ENCODE measurements around the gene PTER.

Gene PTER

DNA sequence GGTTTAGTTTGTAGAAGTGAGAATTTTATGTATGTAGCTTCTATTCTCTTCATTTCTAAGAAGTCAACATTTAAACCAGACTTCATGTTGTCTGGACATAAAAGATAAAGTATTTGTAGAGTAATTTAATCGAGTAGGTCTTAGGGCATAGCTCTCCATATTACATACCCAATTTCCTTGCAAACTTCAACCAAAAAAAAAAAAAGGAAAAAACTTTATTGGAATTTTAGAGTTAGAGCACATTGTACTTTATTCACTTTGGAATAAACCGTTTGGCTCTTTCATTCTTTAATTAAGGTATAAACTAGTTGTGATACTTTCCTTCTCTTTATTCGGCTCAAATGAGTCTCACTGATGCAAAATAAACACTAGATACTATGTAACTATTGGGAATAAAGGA lies 36.0 kb downstream of the PTER start:
- no peak for DNase-seq

DNA sequence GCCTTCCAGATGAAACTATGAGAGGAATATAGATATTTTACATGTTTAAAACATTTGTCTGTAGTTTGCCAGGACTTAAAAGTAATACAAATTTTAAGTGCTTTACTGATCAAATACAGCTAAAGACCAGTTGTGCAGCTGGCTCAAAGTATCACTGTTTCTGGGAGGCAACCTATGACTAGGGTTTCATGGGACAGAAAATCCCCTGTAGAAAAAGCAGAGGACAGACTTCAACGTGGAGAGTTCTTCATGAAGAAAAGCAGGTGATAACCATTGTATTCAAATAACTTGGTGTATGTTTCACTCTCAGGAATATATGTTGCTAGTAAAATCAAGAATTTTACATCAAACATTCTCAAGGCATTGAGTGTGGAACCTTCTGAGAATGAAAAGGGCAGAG lies 40.9 kb downstream of the PTER start:
- no peak for DNase-seq

DNA sequence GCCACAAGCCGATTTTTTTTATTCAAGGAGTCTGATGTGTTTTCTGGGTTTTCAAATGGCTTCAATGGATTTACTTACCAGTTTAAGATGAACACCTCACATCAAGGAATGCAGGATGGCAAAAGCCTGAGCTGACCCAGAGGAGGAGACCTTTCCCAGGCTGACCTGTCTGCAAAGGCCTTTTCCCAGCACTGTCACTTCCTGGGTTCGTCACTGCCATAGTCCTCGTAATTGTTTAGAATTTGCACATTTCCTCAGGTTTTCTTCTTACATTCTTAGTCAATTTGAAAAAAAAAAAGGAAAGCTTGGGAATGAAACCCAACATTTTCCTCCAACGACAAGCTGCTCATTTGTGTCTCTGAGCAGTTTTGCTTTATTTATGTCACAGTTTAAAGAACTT lies 42.0 kb downstream of the PTER start:
- DNase-seq = no peak

DNA sequence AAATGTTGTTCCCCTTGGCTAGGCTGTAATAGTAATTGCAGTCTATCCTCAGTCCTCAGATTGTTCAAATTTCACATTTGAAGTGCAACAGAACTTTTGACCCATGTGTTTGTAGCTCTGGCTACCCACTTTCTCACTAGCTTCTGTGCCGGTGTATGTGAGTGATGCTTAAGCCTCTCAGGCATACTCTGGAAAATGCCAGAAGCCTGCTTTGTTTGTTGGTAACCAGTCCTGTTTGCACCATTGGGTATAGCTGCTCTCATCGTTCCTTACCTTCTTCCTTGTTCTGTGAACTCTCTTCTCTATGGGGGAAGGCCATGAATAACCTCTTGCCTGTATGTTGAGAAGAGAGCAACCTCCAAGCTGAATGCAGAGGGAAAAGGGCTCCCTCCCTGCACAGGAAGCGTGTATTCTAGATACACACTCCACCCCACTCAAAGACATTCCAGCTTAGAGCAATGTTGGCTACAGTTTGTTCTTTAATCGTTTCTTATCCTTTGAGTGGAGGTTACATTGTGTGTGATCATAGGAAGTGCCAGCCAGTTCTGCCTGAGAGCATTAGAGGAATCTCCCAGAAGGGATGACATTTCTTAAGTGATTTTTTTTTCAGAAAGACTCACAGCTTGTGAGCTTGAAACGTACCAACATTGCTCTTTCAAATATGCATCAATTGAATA lies 44.4 kb downstream of the PTER start:
- no peak for DNase-seq

DNA sequence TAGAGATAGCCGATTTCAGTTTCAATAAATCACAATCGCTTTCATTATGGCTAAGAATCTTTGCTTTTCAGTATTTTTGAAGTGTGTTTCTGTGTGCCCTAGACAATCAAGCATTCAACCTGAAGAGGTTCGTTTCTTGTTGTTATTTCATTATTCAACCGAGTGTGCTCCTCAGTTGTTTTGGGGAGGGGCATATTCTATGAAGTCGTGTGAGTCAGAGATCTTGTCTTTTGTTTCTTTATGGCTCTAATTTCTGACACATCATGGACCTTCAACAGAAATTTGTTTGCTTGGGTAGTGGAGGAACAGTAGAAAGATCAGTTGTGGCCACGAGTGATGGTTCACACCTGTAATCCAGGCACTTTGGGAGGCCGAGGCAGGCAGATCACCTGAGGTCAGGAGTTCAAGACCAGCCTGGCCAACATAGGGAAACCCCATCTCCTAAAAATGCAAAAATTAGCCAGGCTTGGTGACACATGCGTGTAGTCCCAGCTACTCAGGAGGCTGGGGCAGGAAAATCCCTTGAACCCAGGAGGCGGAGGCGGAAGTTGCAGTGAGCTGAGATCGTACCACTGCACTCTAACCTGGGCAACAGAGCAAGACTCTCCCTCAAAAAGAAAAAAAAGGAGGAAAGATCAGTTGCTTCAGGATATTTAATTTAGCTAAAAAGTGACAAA lies 46.6 kb downstream of the PTER start:
- no peak for DNase-seq

DNA sequence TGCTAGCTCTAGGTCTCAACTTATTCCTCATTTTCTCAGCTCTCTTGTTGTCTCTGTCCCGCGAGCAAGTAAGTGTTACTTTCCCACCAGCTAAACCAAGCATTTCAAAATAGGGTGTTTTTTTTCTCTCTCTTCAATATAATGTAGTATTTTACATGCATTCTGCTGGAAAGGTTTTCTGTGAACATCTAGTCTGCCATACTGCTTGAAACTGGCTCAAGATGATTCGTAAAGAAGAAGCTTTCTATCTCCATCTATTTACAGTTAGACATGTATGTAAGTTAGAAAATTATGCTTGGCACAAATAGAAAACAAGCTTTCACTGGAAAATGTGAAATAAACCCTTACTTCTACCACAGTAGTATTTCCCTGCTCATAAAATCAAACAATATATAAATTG lies 53.7 kb downstream of the PTER start:
- no peak for DNase-seq

DNA sequence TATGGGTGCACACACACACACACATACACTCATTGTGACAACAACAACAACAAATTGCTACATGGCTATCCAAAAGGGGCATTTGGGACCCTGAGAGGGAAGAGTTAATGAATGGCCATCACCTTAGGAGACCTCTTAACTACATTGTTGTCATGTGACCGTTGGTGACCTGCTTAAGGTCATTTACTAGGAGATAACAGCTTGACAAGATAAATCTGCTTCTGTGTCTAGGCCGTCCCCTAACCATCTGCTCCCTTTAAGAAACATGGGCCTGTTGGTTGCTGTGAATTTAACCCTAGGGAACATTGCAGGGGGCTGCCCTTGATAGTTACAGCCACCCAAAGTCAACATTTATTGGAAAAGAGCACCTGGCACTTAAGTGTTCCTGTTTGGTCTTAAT lies 55.1 kb downstream of the PTER start:
- DNase-seq = no peak

DNA sequence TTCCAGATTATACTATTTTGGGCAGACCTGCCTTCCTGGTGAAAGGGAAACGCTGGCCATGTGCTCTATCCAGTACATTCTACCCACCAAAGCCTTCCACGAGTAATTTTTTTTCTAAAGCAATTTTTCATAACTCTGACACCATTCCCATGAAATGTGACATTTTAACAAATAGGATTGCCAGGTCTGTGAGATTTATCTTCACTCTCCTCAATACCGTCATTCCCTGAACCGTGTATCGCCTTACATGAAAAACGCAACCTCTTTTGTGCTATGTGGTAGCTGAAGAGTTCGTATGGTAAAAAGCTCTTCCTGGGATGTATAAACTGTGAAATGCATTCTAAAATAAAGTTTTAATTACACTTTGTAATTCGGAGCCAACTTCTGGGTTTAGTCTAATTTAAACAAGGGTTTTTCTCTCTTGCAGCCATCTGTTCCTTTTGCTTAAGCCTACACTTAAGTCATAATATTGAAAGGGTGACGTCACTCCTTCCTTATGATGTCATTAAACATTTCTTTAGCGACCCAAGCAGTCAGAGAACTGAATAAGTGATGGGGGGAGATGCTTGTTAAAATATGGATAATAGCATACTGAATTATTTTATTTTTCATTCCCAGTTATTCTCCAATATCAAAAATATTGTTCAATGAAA lies 57.2 kb downstream of the PTER start:
- no peak for DNase-seq

DNA sequence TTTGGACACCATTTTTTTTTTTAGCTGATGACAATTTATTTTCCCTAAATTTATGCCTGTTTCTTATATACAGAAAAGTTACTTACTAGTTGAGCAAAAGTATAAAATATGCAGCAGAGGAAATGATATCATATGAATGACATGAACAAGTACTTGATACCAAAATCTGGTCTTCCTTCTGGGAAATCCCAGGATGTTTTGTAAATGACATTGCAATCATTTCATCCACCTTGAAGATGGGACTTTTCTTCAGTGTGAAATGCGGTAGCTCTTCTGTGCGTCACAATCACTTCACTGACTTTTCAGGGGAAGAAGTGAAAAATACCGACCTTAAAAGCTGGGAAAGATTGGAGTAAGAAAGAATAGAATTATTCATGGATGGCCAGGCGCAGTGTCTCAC lies 61.1 kb downstream of the PTER start:
- no peak for DNase-seq

DNA sequence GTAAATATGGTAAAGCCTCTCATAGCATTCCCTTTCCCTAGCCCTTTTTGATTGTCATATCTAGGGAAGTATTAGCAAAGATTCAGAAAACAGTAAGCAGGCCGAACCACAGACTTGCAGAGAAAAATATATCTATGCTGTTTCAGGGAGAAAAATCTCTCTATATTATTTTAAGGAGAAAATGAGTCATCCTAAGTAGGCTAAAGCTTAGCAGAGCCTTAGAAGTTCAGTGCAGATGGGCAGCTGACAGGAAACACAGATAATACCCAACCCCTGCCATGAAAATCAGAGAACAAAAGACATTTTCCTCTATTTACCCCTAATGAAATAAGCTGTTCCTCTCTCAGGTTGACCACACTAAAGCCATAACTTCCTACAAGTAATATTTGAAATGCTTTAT lies 68.4 kb downstream of the PTER start:
- no peak for DNase-seq

DNA sequence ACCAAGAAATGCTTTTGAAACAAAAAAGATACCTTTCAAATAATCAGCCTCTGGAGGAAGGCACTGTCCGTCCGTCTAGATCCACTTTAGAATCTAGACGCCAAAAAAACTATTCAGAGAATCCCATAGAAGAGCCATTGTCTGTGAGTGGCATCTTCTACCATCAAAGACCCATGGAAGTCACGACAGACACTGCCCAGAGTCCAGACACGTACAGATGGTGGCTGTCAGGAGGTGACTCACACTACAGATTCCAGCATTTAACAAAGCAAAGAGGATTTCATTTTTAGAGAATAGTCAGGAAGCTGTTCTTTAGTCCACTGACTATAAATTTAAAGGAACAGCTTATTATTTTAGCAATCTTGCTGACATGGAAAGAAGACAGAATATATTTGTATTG lies 73.2 kb downstream of the PTER start:
- no peak for DNase-seq

DNA sequence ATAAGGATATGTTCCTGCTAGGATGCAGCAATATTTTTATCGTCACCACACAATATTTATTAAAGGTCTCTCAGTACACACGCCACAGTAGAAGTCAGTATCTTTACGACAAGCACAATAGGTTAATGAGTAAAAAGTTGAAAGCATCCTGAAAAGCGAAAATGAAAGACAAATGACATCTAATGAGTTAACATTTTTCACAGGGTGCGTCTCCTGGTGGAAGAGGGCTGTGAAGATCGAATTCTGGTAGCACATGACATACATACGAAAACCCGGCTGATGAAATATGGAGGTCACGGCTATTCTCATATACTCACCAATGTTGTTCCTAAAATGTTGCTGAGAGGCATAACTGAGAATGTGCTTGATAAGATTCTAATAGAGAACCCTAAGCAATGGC lies 74.0 kb downstream of the PTER start:
- no peak for DNase-seq

DNA sequence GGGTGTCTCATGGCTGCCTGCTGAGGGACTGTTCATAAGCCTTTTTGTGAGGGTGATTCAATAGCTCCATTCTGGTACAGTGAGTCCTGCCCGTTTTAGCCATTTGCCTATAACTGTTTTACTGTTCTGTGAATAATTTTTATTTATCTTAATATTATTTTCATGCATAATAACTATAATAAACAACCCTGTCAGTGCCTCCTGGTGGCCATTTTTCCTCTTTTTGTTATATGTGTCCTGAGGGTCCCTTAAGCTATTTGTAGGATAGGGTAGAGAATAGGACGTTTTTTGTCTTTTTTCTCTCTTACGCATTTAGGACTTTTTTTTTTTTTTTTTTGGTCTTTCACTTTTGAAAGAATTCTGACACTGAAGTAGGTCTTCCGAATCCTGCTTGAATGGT lies 82.0 kb downstream of the PTER start:
- no peak for DNase-seq

DNA sequence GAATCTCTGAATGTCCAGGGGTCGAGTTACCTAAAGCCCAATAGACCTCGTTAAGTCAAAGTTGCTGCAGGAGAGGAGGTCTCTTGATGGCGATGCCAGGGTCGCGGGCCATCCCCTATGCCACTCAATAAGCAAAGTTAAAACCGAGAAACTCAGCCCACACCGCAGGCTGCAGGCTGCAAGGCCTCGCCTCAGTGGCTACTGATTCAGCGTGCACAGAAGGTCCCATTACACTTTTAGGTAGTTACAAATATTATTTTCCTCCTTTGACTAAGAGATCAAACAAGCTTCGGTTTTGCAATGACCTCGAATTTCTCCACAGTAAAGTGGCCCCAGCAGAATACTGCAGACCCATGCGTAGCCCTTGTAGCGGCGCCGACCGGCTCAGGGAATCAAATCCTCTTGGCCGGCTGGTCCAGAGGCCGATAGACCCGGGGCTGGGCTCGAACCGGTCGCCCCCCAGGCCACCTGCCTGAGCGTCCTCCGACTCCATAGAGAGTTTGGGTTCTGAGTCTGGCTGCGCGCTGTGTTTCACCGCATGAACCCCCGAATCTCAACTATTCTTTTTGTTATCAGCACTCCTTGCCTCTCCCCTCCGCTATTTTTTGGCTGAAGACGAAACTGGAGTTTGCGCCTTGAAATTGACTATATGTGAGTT lies 82.6 kb downstream of the PTER start:
- DNase-seq = no peak

DNA sequence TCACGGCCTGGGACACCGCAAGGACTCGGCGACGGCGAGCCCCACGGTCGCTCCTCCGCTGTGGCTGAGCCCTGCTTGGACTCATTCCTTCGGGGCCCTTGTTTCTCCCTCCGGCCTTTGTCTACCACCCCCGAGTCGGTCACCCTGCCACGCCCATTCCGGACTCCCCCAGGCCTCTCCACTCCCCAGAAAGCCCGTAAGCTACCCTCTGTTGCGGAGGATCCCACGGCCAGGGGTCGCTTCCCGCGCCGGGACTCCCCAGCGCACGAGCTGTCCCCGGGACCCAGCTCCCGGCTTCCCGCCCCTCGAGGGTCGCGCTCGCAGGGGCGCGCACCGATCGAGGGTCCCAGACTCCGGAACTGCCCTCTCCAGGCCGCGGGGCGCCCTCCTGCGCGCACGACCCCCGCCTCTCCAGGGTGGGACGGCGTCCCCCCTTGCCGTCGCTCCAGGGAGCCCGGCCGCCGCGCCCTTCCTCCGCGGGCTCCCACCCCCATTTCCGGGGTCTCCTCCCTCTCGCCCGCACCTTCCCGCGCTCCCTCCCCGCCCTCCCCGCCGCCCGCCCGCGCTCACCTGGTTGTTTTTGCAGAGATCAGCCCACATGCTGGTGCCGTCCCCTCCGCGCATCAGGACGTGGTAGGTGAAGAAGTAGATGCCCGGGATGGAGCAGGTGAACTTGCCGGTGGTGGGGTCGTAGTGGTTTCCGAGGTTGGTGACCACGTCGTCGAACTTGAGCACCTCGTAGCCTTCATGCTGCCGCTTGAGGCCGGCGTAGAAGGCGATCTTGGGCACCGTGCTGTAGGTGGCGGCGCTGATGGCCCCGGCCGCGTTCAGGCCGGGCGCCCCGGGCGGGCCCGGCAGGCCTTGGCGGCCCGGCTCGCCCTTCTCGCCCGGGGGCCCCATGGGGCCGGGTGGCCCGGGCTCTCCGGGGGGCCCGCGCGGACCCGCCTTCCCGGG lies 83.4 kb downstream of the PTER start:
- no peak for DNase-seq

DNA sequence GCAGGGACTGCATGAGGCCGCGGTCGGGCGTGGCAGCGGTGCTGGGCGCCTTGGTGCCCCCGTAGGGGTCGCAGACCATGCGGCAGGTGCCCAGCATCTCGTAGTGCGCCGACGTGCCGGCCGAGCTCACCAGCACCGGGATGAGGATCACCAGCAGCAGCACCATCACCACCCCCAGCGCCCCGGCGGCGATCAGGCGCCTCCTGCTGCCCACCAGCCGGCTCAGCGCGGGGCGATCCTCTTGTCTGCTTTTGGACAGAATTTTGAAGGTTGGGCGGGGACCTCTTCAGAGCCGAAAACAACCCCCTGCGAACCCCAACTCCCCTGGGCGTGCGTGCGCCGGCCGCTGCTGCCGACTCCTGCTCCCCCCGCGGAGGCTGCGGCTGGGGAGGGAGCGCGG lies 84.1 kb downstream of the PTER start:
- no peak for DNase-seq

DNA sequence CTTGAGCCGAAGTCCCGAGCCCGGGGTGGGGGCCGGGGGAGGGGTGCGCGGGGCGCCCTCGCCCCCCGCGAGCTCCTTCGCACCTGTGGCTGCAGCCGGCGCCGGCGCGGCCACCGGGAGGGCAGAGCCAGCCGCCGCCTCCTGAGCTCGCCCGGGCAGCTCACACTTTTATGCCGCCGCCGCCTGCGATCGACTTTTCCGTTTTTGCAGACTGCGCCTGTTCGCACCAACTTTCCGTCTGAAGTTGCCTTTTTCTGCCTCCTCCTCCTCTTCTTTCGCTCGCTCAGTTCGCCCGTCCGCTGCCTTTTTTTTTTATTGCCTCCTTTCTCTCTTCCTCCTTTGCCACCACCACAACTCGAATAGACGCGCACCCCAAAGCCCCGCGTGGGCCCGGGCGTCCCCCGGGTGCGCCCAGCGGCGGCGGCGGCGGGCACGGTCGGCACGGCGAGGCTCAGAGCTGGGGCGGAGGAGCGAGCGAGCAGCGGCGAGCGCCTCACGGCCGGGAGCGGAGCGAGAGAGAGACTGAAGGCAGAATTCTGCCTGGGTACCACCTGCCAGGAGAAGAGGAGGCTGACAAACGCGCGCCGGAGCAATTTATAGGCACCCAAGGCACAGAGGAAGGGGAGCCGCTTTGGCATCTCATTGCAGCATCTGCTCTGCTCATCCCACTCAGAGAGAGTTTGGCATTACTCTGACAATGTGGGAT lies 84.7 kb downstream of the PTER start, which contains the start of gene C1QL3:
TSS of gene C1QL3 (minus strand) at position 569 of the 706 bp plus-strand sequence. CDS start 814 bp downstream, outside the sequence.
- DNase-seq = peak; percentile 13

DNA sequence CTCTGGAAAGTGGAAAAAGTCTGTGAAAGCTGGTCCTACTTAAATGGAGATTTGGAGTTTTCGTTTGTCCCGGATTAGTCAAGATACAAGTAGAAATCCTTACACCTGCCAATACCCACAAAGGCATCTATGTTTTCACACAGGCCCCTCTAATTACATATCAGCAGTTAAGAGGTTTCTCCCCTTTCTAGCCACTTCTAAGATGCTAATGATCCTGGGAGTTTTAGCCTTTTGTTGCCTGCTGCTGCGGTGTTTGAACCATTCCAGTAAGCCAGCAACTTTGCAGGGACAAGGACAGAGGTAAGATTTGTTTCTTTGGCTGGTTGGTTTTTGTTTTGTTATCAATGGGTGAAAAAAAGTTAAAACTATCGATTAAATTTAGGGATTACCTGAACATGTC lies 90.6 kb downstream of the PTER start:
- no peak for DNase-seq

DNA sequence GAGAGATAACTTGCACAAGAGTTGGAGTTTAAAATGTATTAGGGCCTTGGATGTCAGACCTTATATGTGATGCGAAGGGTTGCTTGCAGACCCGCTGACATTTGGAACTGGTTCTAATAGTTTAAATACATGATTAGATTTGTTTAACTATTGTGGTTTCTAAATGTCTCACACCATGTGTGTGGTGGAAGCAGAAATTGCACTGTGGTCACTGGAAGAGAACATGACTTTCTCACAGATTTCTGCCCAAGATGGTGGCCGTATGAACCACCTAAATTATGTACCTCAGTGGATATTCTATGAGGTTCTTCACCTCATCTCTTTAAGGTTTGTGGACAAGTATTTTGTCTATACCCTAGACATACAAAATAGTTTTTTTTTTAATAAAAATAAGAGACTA lies 93.0 kb downstream of the PTER start:
- no peak for DNase-seq

DNA sequence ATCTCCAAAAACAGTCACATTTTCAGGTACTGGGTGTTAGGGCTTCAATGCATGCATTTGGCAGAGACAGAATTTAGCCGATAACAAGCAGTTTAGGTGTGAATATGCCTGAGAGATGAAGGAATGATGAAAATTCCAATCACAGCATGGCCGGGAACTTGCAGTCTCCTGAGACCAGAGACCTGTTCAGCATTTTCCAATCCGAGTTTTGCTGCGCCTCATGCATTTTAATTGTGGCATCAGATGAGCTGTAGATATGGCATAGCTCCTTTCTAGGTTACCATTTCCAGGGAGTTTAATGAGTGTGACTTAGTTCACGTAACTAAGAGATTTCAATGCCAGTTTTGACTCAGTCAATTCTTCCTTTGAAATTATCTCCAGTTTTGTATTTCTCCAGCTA lies 99.3 kb downstream of the PTER start:
- DNase-seq = no peak

DNA sequence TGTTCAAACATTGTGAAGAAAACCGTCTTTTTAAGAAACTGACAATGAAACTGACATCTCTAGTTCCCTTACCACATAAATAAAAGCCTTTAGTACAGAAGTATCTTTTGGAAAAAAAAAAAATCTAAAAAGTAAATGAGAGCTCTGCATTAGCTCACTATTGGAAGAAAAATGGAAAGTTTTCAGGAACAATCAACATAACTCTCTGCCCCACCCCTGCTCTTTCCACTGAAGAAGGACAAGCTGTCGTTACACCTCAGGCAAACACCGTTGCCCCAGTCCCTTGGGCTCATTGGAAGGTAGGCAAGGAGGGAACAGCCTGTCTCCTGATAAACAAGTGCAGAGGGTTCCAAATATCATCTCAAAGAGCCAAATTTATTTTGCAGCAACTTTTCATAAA lies 107.3 kb downstream of the PTER start:
- no peak for DNase-seq

DNA sequence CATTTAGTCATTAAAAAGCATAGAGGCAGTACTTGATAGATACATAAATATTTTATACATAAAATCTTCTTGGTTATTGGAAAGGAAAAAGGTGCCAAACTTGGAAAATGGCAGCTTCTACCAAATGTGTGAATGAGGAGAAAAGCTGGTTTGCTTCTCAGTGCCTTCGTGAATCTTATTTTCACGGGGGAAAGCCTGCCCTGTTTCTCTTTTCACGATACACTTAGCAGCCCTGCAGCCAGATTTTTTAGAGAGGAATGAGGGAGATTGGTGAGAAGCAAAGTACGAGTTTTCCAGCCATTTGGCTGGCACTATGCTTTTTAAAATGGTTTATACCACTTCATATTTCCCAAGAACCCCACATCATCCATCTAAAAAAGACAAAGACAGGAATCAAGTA lies 107.8 kb downstream of the PTER start:
- no peak for DNase-seq
